Testis (tissue), 2 donors: ENCODE results near the gene RRP12.

Experiments used
- CTCF ChIP-seq, 3 experiments: fragments of 450-650 bp in 2 of 3; fragments of 200-600 bp in 1 of 3; sonication (generic) in 1 of 3; IDR thresholded peaks; one replicate each; pipeline ENCODE4 v1.5.1; 2016 to 2019; ENCODE audit warnings: antibody characterized with exemption in 3 of 3, mild to moderate bottlenecking in 2 of 3, moderate library complexity in 1 of 3
- POLR2A ChIP-seq: fragments of 450-650 bp; IDR thresholded peaks from one replicate; pipeline ENCODE4 v1.6.1; 2017; ENCODE audit warnings: antibody characterized with exemption, mild to moderate bottlenecking, moderate library complexity

DNA sequence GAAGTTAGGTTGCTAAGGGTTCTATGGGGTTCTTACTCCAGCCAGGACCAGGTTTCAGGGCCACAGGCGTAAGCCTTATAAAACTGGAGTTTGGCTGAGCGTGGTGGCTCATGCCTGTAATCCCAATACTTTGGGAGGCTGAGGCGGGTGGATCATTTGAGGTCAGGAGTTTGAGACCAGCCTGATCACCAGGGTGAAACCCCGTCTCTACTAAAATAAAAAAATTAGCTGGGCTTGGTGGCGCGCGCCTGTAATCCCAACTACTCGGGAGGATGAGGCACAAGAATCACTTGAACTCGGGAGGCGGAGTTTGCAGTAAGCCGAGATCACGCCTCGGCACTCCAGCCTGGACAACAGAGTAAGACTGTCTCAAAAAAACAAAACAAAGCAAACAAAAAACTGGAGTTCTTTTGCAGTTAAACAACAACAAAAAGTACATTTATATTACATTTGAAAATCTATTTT lies 347 bp upstream of the RRP12 start:
- TF ChIP-seq CTCF (IDR thresholded peaks at IDR 0.05) (no peak), POLR2A (no peak)
